GM18505 (cell line): Measurements from ENCODE around the gene RSRC1.

ENCODE experiments used
- ATAC-seq: cut with Tn5 transposase; IDR thresholded peaks from one replicate; pipeline ENCODE4 v1.9.1; 2021; ENCODE audit not compliant: unreplicated experiment
- POLR2A ChIP-seq: IDR thresholded peaks from 4 replicates; pipeline ENCODE4 v1.6.1; 2011; ENCODE audit warnings: borderline replicate concordance; ENCODE audit not compliant: insufficient read depth, insufficient read length; ENCODE audit errors: extremely low read depth

RSRC1 gene

DNA sequence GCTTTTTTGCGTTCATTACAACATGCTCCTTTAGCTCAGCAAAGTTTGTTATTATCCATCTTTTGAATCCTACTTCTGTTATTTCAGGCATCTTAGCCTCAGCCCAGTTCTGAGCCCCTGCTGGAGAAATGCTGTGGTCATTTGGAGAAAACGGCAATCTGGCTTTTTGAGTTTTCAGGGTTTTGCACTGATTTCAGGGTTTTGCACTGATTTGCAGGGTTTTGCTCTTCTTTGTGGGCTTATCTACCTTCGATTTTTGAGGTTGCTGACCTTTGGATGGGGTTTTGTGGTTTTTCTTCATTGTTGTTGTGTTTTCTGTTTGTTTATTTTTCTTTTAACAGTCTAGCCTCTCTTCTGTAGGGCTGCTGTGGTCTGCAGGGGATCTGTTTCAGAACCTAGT lies 137.4 kb downstream of the RSRC1 start:
- no peak for ATAC-seq
- TF ChIP-seq POLR2A, result no peak

DNA sequence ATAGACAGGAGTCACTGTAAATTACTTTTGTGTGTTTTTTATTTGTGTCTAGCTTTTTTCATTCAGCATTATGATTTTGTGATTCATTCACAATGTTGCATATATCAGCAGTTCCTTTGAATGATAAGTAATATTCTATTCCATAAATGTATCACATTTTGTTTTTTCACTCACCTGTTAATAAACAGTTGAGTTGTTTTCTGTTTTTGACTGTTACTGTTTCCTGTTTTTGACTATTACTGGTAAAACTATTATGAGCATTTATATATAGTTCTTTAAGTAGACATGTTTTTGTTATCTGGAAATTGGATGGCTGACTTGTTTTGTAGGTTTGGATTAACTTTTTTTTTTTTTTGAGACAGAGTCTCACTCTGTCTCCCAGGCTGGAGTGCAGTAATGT lies 138.4 kb downstream of the RSRC1 start:
- no peak for TF ChIP-seq POLR2A
- ATAC-seq, result no peak

DNA sequence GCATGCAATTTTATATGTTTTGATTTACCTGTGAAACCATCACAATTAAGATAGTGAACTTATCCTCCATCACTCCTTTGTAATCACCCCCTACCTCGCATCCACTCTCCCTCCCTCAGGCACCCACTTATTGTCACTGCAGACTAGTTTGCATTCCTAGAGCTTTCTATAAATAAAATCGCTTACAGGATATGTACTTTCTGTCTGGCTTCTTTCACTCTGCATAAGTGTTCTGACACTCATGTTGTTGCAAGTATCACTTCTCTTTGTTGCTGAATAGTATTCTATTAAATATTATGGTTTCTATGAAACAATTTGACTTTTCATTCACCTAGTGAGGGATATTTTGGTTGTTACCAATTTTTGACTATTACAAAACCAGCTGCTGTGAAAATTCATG lies 139.3 kb downstream of the RSRC1 start:
- ATAC-seq, result no peak
- TF ChIP-seq POLR2A, result no peak

DNA sequence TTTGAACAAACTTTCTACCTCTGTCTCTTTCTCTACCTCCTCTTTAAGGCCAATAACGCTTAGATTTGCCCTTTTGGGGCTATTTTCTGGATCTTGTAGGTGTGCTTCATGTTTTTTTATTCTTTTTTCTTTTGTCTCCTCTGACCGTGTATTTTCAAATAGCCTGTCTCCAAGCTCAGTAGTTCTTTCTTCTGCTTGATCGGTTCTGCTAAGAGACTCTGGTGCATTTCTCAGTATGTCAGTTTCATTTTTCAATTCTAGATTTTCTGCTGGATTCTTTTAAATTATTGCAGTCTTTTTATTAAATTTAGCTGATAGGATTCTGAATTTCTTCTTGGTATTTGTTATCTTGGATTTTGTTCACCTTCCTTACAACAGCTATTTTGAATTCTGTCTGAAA lies 148.7 kb downstream of the RSRC1 start:
- ATAC-seq, result no peak
- TF ChIP-seq POLR2A, result no peak

DNA sequence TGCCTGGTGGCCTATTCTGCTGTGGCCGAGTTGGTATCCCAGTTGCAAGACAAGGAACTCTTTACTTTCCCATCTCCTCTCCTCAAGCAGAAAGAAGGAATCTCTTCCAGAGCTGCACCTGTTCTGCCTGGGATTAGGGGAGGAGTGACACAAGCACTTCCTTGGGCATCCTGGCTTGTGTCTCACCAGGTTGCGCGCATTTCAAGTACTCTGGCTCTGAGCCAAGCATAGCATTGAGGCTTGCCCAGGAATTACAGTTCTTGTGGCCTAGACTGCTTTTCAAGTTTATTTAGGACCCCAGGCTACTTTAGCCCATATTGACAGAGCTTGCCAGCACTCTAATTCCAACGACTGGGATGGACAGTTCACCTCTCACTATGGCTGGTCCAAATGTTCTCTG lies 150.5 kb downstream of the RSRC1 start:
- TF ChIP-seq POLR2A, result no peak
- no peak for ATAC-seq

DNA sequence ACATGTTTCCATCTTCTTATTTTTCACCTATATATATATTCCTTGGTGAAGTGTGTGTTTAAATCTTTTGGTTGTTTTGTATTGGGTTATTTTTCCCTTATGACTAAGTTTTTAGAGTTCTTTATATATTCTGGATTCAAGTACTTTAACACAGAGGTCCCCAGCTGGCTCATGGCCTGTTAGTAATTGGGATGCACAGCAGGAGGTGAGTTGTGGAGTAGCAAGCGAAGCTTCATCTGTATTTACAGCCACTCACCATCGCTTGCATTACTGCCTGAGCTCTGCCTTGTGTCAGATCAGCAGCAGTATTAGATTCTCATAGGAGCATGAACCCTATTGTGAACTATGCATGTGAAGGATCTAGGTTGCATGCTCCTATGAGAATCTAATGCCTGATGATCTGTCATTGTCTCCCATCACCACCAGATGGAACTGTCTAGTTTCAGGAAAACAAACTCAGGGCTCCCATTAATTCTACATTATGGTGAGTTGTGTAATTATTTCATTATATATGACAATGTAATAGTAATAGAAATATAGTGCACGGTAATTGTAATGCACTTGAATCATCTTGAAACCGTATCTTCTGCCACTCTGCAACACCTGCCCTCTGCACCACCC lies 151.6 kb downstream of the RSRC1 start:
- no peak for TF ChIP-seq POLR2A
- no peak for ATAC-seq

DNA sequence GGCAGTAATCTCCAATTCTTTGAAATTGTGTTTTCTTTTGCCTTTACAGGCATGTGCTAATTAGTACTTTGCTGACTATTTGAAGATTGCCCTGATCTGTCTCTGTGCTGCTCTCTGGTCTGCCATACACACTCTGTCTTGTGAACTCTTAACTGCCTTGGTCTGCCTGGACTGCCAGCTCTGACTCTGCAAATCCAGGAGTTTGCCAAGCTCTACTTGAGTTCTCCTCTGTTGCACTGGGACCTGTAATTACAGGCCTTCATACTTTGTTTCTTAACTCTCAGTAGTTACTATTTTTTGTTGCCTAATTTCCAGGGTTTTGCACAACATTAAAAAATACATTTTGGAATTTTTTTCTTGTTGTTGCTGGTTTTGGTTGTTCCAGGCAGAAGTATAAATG lies 155.0 kb downstream of the RSRC1 start:
- TF ChIP-seq POLR2A, result no peak
- no peak for ATAC-seq

DNA sequence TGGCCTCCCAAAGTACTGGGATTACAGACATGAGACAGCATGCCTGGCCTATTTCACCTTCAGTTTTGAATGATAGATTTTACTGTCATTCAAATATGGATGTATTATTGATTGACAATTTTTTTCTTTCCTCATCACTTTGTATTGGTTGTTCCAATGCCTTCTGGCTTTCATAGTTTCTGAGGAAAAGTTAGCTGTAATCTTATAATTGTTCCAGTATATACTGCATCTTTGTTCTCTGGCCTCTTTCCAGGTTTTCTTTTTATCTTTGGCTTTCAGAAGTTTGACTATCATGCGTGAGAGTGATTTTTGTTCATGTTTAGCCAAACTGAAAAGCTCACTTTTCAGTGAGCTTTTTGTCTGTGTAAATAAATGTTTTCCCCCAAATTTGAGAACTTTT lies 157.1 kb downstream of the RSRC1 start:
- ATAC-seq, result no peak
- no peak for TF ChIP-seq POLR2A

DNA sequence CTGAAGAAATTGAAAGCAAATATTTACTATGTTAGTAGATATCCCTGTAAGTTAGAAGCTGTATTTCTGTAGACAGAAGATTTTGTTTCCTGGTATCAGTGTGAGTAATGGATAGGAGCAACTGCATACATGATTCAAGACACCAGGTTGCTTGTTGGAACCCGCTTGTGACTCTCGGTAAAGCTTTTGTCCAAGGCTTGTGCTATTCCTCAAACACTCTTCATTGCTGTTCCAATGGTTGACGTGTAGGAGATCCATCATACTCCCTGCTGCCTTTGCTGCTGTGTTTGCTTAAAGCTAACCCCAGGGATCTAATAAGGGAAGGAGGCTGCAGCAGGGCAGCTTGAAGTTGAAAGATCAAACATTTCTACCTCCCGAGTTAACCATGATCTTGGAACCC lies 160.1 kb downstream of the RSRC1 start:
- TF ChIP-seq POLR2A, result no peak
- ATAC-seq, result no peak

DNA sequence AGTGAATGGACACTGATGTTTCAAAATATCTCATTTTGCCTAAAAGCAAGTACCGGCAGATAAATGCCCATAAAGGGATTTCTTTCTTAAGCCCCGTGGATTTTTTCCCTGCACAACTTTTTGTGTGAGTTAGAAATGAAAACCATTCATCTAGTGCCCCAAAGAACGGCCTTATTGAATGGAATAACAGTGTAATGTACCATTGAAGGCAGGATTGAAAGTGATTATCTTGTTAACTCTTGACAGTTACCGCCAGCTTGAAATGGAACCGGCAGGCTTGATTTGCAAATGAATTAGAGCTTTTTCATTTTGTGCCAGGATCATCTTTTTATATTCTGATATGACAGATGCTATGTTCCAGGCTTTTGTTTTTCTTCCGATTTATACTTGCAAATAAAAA lies 162.2 kb downstream of the RSRC1 start:
- no peak for TF ChIP-seq POLR2A
- ATAC-seq, result no peak

DNA sequence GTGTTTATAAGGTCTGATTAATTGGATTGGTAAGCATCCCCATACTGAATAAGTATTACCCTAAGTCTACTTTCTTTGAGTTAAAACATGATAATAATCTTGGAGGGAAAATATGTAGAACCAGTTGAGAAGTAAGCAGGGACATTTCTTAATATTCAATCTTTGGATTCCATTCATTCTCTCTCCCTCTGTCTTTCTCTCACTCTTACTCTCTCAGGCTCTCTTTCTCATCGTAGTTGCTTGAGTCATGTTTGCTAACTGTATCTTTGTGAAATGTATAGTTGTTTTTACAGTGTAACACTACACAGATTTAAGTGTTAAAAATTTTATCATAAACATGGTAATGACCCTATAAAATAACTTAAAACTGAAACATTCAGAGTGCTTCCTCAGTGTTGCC lies 163.8 kb downstream of the RSRC1 start:
- no peak for ATAC-seq
- no peak for TF ChIP-seq POLR2A

DNA sequence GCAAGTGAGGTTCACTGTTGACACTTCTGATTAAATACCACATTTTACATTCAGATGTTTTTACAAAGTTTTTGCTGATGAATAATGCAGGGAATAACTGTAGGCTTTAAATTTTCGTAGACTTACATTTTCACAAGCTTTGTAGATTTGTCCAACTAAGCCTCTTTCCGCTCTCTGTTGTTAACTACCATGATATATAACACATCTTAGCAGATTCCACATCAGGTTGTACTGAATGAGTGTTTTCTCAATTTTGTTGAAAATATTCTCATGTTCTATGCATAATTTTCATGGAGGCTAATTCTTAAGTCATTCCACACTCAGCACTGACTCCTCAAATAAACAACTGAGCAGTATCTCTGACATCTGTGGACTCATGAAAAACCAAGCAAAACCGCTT lies 168.3 kb downstream of the RSRC1 start:
- ATAC-seq, result no peak
- no peak for TF ChIP-seq POLR2A

DNA sequence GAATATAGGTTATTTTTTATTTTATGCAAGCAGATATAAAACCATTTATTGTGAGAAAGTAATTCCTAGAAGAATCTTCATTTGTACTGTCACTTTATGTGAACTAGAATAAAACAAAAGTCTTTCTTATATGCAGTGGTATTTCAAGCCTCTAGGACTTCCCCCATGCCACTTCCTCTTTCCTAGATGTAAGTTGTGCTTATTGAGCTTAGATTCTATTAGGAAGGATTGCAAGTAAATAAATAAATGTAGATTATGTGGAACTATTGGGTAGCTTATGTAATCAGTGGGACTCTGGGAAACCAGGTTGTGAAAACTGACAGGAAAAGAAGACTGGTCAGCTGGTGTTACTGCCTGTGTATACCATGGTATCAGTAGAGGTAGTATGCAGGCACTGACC lies 169.7 kb downstream of the RSRC1 start:
- no peak for TF ChIP-seq POLR2A
- no peak for ATAC-seq

DNA sequence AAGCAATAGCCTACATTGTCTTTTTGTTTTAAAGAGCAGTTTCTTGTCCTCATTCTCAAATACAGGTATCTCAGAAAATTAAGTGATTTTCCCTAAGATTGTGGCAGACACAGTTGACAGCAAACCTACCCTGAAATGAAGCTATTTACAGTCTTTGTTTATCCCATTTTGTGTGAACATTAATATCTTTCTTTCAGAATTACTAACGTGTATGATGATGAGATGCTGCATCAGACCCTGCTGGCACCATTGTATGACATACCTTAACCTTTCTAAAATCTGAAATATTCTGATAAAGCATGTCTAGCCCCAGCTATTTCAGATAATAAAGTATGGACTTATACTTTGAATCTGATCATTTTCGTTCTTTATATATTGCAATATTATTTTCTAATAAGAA lies 185.9 kb downstream of the RSRC1 start:
- no peak for ATAC-seq
- TF ChIP-seq POLR2A, result no peak

DNA sequence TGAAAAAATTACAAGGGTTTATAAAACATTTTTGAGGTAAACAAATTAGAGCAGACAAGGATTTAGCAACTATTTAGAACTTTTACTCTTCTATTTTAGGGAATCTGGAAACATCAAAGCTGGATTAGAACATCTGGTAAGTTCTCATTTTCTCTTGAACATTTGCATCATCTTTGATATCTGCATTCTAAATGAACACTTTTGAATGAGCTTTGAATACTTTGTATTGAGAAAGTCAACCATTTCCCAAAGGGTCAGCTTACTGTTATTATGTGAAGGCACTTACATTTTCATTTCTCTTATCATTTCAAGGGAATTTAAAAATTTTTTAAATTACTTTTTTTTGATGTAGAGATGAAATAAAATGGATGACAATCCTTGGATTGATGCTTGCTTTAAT lies 188.1 kb downstream of the RSRC1 start:
- ATAC-seq, result no peak
- no peak for TF ChIP-seq POLR2A
